Fibroblast of skin of abdomen (primary cell): ENCODE measurements around the gene DDX50.

Source experiments
- DNase-seq: peaks from one replicate; pipeline ENCODE4 v3.0.0-alpha.2; 2013

Gene DDX50

GRCh38 chr10:68988530-68989316 is 87.6 kb downstream of the DDX50 start, which contains the start of gene KIFBP:
TSS of gene KIFBP (plus strand) at chr10:68988803. CDS start at chr10:68988833, 30 bp downstream.
- peak; percentile 98 for DNase-seq

GRCh38 chr10:68989317-68989990 is 88.3 kb downstream of the DDX50 start:
- peak; percentile 4 for DNase-seq

GRCh38 chr10:68992636-68993440 is 91.7 kb downstream of the DDX50 start:
- DNase-seq, result peak; percentile 88
